CD14-positive monocyte (primary cell): Measurements from ENCODE around the gene FOXO3. TPM values are rescaled to one million over a fixed set of nuclear protein-coding genes. Genes with fewer than 3 reads are reported as not detected.

Source experiments
- DNase-seq, 3 donors: peaks; one replicate each; pipeline ENCODE4 v3.0.0-alpha.2; 2011 to 2022
- H2AFZ ChIP-seq: 2 replicates; pipeline ENCODE4 v1.6.0; 2012; ENCODE audit warnings: mild to moderate bottlenecking, low read depth, low read length, inconsistent platforms; ENCODE audit not compliant: insufficient read depth, poor library complexity, severe bottlenecking
- H3K27ac ChIP-seq, 2 donors: 1 replicate in 1 of 2; 2 replicates in 1 of 2; pipeline ENCODE4 v1.5.1; 2012 to 2013; ENCODE audit warnings: low read length in 2 of 2, control low read depth in 1 of 2, inconsistent platforms in 1 of 2, low read depth in 1 of 2, mild to moderate bottlenecking in 1 of 2
- H3K27me3 ChIP-seq, 2 donors: one replicate each; pipeline versions ENCODE4 v1.6.0 to v1.6.1; 2011 to 2013; ENCODE audit warnings: low read length in 2 of 2; ENCODE audit not compliant: control insufficient read depth in 2 of 2, insufficient read depth in 2 of 2
- H3K36me3 ChIP-seq, 2 donors: replicated peaks in 1 of 2; 1 replicate in 1 of 2; 2 replicates in 1 of 2; pipeline versions ENCODE4 v1.5.1 to v1.6.1; 2012 to 2013; ENCODE audit warnings: low read length in 2 of 2, control low read depth in 1 of 2, inconsistent platforms in 1 of 2, mild to moderate bottlenecking in 1 of 2; ENCODE audit not compliant: insufficient read depth in 2 of 2, control insufficient read depth in 1 of 2
- H3K4me1 ChIP-seq, 2 donors: 1 replicate in 1 of 2; 2 replicates in 1 of 2; pipeline versions ENCODE4 v1.5.1 to v1.6.1; 2012 to 2013; ENCODE audit warnings: low read length in 2 of 2, control low read depth in 1 of 2, inconsistent platforms in 1 of 2, mild to moderate bottlenecking in 1 of 2, moderate library complexity in 1 of 2; ENCODE audit not compliant: insufficient read depth in 2 of 2, control insufficient read depth in 1 of 2
- H3K4me2 ChIP-seq: replicated peaks from 2 replicates; pipeline ENCODE3; 2012; ENCODE audit warnings: low read length, moderate library complexity, mild to moderate bottlenecking; ENCODE audit not compliant: poor library complexity, severe bottlenecking; ENCODE audit errors: extremely low read depth
- H3K4me3 ChIP-seq, 3 experiments: fragments of 200-600 bp in 1 of 3; sonication (generic) in 1 of 3; replicated peaks in 1 of 3; 1 replicate in 2 of 3; 2 replicates in 1 of 3; pipeline ENCODE4 v1.5.1; 2011 to 2013; ENCODE audit warnings: low read length in 3 of 3, mild to moderate bottlenecking in 3 of 3, control low read depth in 2 of 3, low read depth in 2 of 3, inconsistent platforms in 1 of 3, moderate library complexity in 1 of 3
- H3K79me2 ChIP-seq: 2 replicates; pipeline ENCODE4 v1.6.0; 2012; ENCODE audit warnings: mild to moderate bottlenecking, control low read depth, inconsistent platforms, low read length, moderate library complexity; ENCODE audit not compliant: insufficient read depth
- H3K9ac ChIP-seq: 2 replicates; pipeline ENCODE4 v1.6.0; 2017; ENCODE audit warnings: low read length, mild to moderate bottlenecking; ENCODE audit not compliant: insufficient read depth, poor library complexity, severe bottlenecking
- H3K9me3 ChIP-seq, 2 donors: replicated peaks in 1 of 2; 1 replicate in 1 of 2; 2 replicates in 1 of 2; pipeline versions ENCODE4 v1.5.1 to v1.6.1; 2012 to 2013; ENCODE audit warnings: low read length in 2 of 2, control low read depth in 1 of 2; ENCODE audit not compliant: control insufficient read depth in 1 of 2, insufficient read depth in 1 of 2
- H4K20me1 ChIP-seq: 2 replicates; pipeline ENCODE4 v1.6.0; 2012; ENCODE audit warnings: mild to moderate bottlenecking, low read length, control low read depth, moderate library complexity; ENCODE audit not compliant: insufficient read depth
- H3K27ac Mint-ChIP-seq, 7 donors: one replicate each; pipeline ENCODE4 v1.8.0; 2020; ENCODE audit warnings: mild to moderate bottlenecking in 7 of 7, mixed read lengths in 7 of 7, moderate library complexity in 6 of 7, inconsistent platforms in 2 of 7
- H3K27me3 Mint-ChIP-seq, 3 donors: one replicate each; pipeline ENCODE4 v1.8.0; 2021 to 2022; ENCODE audit warnings: low read depth in 3 of 3, mild to moderate bottlenecking in 3 of 3, mixed read lengths in 3 of 3, moderate library complexity in 3 of 3, inconsistent platforms in 1 of 3
- H3K36me3 Mint-ChIP-seq, 2 donors: one replicate each; pipeline ENCODE4 v1.8.0; 2020; ENCODE audit warnings: mixed read lengths in 2 of 2, inconsistent platforms in 1 of 2, mild to moderate bottlenecking in 1 of 2
- H3K4me1 Mint-ChIP-seq: one replicate; pipeline ENCODE4 v1.8.0; 2020; ENCODE audit warnings: mild to moderate bottlenecking, mixed read lengths
- H3K4me3 Mint-ChIP-seq, 2 donors: one replicate each; pipeline ENCODE4 v1.8.0; 2020; ENCODE audit warnings: mild to moderate bottlenecking in 2 of 2, mixed read lengths in 2 of 2, moderate library complexity in 1 of 2
- H3K9me3 Mint-ChIP-seq, 7 donors: one replicate each; pipeline ENCODE4 v1.8.0; 2020 to 2022; ENCODE audit warnings: mixed read lengths in 7 of 7, mild to moderate bottlenecking in 6 of 7, moderate library complexity in 6 of 7, inconsistent platforms in 2 of 7
- WGBS: methylation state at CpG from one replicate; pipeline ENCODE4 v1.1.5; 2013; ENCODE audit warnings: missing lambda C conversion rate; ENCODE audit not compliant: insufficient coverage; 5-methylcytosine and 5-hydroxymethylcytosine counted together
- intact Hi-C, 2 donors: fragments of 100-400 bp; cut with micrococcal nuclease; formaldehyde crosslinking; loops; one replicate each; pipeline versions ENCODE4 v1.15.0 to v1.15.1; 2023
- polyA plus RNA-seq, 3 donors: library from polyadenylated mRNA; depleted of rRNA in 1 of 3; unstranded in 2 of 3; stranded (reverse) in 1 of 3; fragments of 300-500 nt in 2 of 3; fragments of >200 nt in 1 of 3; fragmentation: Illumina TruSeq in 2 of 3; gene quantifications; 1 replicate in 2 of 3; 2 replicates in 1 of 3; pipeline ENCODE4 v1.2.3, GENCODE V29; 2012 to 2021
- TF ChIP-seq, protein P1 (sequence below): fragments of 200-600 bp; IDR thresholded peaks from one replicate; pipeline ENCODE4 v1.8.0; 2022; ENCODE audit warnings: antibody characterized with exemption, mild to moderate bottlenecking

Gene FOXO3
- polyA plus RNA-seq, 3 donors, result 15.4 to 23.2 (median 17.5) TPM

DNA sequence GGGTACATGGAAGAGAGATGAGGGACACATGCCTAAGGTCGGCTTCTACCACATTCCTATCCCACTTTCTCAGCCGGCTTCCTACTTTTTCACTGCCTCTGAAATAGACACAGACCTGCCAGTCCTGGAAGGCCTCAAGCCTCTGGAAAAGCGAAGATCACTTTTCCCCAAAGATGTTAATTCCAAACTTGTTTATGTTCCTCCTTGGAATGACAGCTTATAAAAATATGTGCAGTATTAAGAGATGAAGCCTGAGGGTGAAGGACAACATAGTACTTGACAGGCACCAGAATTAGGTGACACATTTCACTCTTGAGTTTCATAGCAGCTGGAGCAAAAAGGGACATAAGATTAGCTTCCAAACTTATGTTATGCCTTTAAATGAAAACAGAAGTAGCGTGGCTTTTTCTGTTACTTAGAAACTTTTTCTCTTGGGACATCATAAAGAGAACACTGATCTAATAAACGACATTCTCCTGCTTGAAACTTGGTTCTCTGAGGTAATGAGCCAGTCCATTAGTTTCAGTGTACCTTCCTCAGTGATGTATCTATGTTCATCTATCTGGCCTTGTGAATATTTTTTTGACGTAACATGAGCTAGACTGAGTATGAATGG lies 25.3 kb downstream of the FOXO3 start:
- no peaks in the 10 kb centered on the region for H3K27me3 ChIP-seq
- Mint-ChIP-seq H3K36me3 (peaks cover 15 to 29% of the 10 kb centered on the region in 2 donors), H3K27me3 (peaks cover 0 to 3% (median 1%) of the 10 kb centered on the region in 3 donors), H3K27ac (peak overlapping the region in 3 of 7 donors; percentile 13 to 68 (median 61)), H3K9me3 (no peaks in the 10 kb centered on the region), H3K4me3 (no peak overlapping the region), H3K4me1 (peaks cover 72% of the 10 kb centered on the region)
- no peaks in the 10 kb centered on the region for H3K9me3 ChIP-seq
- no peak overlapping the region for H3K9ac ChIP-seq
- no peak overlapping the region for H3K4me2 ChIP-seq
- H3K4me1 ChIP-seq, result peaks cover 31 to 51% of the 10 kb centered on the region in 2 donors
- H3K36me3 ChIP-seq, result peaks cover 0 to 7% of the 10 kb centered on the region in 2 donors
- intact Hi-C loops, result loop anchor here in 1 of 2 donors (5.0 kb wide), 1 partner anchor 36 kb away; no protein-coding TSS in a partner anchor
- no peak for DNase-seq
- no peak overlapping the region for H3K4me3 ChIP-seq
- peaks cover 99% of the 10 kb centered on the region for H4K20me1 ChIP-seq
- H3K79me2 ChIP-seq, result peaks cover 90% of the 10 kb centered on the region
- H2AFZ ChIP-seq, result no peak overlapping the region
- WGBS, result 100% methylated on average over 1 of the region's 6 CpGs
- H3K27ac ChIP-seq, result no peak overlapping the region
- TF ChIP-seq, protein P1, sequence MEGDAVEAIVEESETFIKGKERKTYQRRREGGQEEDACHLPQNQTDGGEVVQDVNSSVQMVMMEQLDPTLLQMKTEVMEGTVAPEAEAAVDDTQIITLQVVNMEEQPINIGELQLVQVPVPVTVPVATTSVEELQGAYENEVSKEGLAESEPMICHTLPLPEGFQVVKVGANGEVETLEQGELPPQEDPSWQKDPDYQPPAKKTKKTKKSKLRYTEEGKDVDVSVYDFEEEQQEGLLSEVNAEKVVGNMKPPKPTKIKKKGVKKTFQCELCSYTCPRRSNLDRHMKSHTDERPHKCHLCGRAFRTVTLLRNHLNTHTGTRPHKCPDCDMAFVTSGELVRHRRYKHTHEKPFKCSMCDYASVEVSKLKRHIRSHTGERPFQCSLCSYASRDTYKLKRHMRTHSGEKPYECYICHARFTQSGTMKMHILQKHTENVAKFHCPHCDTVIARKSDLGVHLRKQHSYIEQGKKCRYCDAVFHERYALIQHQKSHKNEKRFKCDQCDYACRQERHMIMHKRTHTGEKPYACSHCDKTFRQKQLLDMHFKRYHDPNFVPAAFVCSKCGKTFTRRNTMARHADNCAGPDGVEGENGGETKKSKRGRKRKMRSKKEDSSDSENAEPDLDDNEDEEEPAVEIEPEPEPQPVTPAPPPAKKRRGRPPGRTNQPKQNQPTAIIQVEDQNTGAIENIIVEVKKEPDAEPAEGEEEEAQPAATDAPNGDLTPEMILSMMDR, result no peak

DNA sequence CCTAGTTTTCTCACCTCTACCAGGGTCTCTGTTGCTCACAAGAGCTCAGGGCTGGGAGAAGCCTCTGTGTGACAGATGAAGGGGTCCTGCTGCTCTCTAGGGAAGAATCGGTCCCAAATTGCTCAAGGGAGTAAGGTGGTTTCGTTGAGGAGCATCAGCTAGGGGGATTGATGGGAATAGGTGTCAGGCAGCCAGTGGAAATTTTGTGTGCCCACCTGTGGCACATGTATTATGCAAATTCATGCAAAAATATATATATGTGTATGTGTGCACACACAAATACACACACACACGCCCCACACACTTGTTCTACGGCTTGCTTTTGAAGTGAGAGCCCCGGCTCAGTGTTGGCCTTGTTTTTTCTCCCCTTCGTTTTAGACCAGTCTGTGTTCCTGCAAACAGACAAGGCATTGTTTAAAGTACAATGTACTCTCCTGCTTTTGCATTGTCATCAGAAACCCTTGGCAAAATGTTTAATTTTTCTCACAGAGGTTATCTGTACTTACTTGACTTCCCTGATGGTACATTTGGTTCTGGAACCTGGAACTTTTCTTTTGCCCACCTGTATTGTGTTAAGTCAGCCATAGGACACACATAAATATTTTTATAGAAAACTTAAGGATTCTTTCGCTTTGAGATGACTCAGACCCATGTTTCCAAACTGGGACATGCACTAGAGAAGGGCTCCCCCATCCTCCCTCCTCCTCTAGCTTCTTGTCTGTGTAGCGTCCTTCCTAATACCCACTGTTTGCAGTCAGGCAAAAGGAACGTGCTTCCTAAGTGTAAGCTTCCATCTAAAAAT lies 26.7 kb downstream of the FOXO3 start:
- Histone ChIP-seq H4K20me1 (peaks cover 99% of the 10 kb centered on the region), H3K4me1 (peaks cover 32 to 52% of the 10 kb centered on the region in 2 donors), H3K27me3 (no peaks in the 10 kb centered on the region), H3K36me3 (peaks cover 0 to 11% of the 10 kb centered on the region in 2 donors), H3K27ac (no peak overlapping the region), H3K4me2 (no peak overlapping the region), H3K4me3 (no peak overlapping the region), H3K79me2 (peaks cover 86% of the 10 kb centered on the region), H3K9me3 (no peaks in the 10 kb centered on the region), H3K9ac (no peak overlapping the region), H2AFZ (no peak overlapping the region)
- Mint-ChIP-seq H3K9me3 (no peaks in the 10 kb centered on the region), H3K27me3 (peaks cover 0 to 3% (median 2%) of the 10 kb centered on the region in 3 donors), H3K36me3 (peaks cover 21 to 36% of the 10 kb centered on the region in 2 donors), H3K4me3 (no peak overlapping the region), H3K4me1 (peaks cover 74% of the 10 kb centered on the region), H3K27ac (peak overlapping the region in 1 of 7 donors; percentile 35)
- peak in 1 of 3 donors; percentile 15 for DNase-seq
- 79% methylated on average over 6 of the region's 9 CpGs for WGBS
- TF ChIP-seq, protein P1, result no peak
- intact Hi-C loops, result loop anchor here in 1 of 2 donors (5.0 kb wide), 1 partner anchor 35 kb away; no protein-coding TSS in a partner anchor
